ENCODE results near the gene ADGRB3. TPM values are rescaled to one million over a fixed set of nuclear protein-coding genes. Genes with fewer than 3 reads are reported as not detected.

Gene ADGRB3
- total RNA-seq: under 0.01 and 0.05 TPM in 2 replicates

- no peak for DNase-seq (ENCODE audit: low read depth)
These were observed at the start of gene ADGRB3 for GRCh38 chr6:68634726-68635411. TSS of gene ADGRB3 (plus strand) at chr6:68635282. CDS start at chr6:68638676, 3,394 bp downstream.

- no peak for DNase-seq (ENCODE audit: low read depth)
These were observed 41.5 kb upstream of the ADGRB3 start for GRCh38 chr6:68593558-68593957.

- no peak for DNase-seq (ENCODE audit: low read depth)
These were observed 37.4 kb upstream of the ADGRB3 start for GRCh38 chr6:68597642-68598041.

- no peak for DNase-seq (ENCODE audit: low read depth)
These were observed 19.1 kb upstream of the ADGRB3 start for GRCh38 chr6:68615938-68616337.

- no peak for DNase-seq (ENCODE audit: low read depth)
These were observed 9.1 kb upstream of the ADGRB3 start for GRCh38 chr6:68625998-68626397.

- no peak for DNase-seq (ENCODE audit: low read depth)
These were observed 6.9 kb upstream of the ADGRB3 start for GRCh38 chr6:68628161-68628560.

- no peak for DNase-seq (ENCODE audit: low read depth)
These were observed 2.3 kb upstream of the ADGRB3 start for GRCh38 chr6:68632734-68633133.

- no peak for DNase-seq (ENCODE audit: low read depth)
These were observed 1.7 kb upstream of the ADGRB3 start for GRCh38 chr6:68633281-68633971.

- DNase-seq (ENCODE audit: low read depth): no peak
These were observed 933 bp upstream of the ADGRB3 start for GRCh38 chr6:68633972-68634725.

- DNase-seq (ENCODE audit: low read depth): no peak
These were observed 277 bp downstream of the ADGRB3 start for GRCh38 chr6:68635412-68635705.

- no peak for DNase-seq (ENCODE audit: low read depth)
These were observed 828 bp downstream of the ADGRB3 start for GRCh38 chr6:68635706-68636513.

- DNase-seq (ENCODE audit: low read depth): no peak
These were observed 1.6 kb downstream of the ADGRB3 start for GRCh38 chr6:68636666-68637065.

GRCh38 chr6:68637071-68637470 lies 2.0 kb downstream of the ADGRB3 start:
- no peak for DNase-seq (ENCODE audit: low read depth)

- no peak for DNase-seq (ENCODE audit: low read depth)
These were observed 2.7 kb downstream of the ADGRB3 start for GRCh38 chr6:68637782-68638181.

GRCh38 chr6:68638230-68638900 lies 3.3 kb downstream of the ADGRB3 start:
- peak; percentile 33 for DNase-seq (ENCODE audit: low read depth)

- DNase-seq (ENCODE audit: low read depth): no peak
These were observed 4.1 kb downstream of the ADGRB3 start for GRCh38 chr6:68639211-68639610.

GRCh38 chr6:68639826-68640490 lies 4.9 kb downstream of the ADGRB3 start:
- DNase-seq (ENCODE audit: low read depth): no peak

- DNase-seq (ENCODE audit: low read depth): no peak
These were observed 5.4 kb downstream of the ADGRB3 start for GRCh38 chr6:68640491-68640835.

- no peak for DNase-seq (ENCODE audit: low read depth)
These were observed 6.1 kb downstream of the ADGRB3 start for GRCh38 chr6:68641172-68641571.

GRCh38 chr6:68642081-68642480 lies 7.0 kb downstream of the ADGRB3 start:
- DNase-seq (ENCODE audit: low read depth): no peak

GRCh38 chr6:68642977-68643376 lies 7.9 kb downstream of the ADGRB3 start:
- no peak for DNase-seq (ENCODE audit: low read depth)

All from renal cortical epithelial cell (primary cell).